Neuronal stem cell (in vitro differentiated cells): ENCODE results near the gene ITPRID2.

Experiments
- DNase-seq: peaks from one replicate; pipeline ENCODE4 v3.0.0-alpha.2; 2013; ENCODE audit warnings: low spot score
- H2AFZ ChIP-seq: one replicate; pipeline ENCODE4 v1.6.1; 2013; ENCODE audit warnings: mild to moderate bottlenecking, low read length, inconsistent platforms
- H2AK5ac ChIP-seq: 2 replicates; pipeline ENCODE4 v1.6.1; 2013; ENCODE audit warnings: low read depth, mild to moderate bottlenecking, inconsistent platforms, low read length, moderate library complexity, mixed read lengths
- H2BK120ac ChIP-seq: 2 replicates; pipeline ENCODE4 v1.6.1; 2013; ENCODE audit warnings: low read depth, mild to moderate bottlenecking, inconsistent platforms, low read length, moderate library complexity, mixed read lengths
- H2BK12ac ChIP-seq: one replicate; pipeline ENCODE4 v1.6.1; 2013; ENCODE audit warnings: low read length, inconsistent platforms
- H2BK15ac ChIP-seq: 2 replicates; pipeline ENCODE4 v1.6.1; 2013; ENCODE audit warnings: mild to moderate bottlenecking, low read length, inconsistent platforms, mixed read lengths
- H2BK5ac ChIP-seq: one replicate; pipeline ENCODE4 v1.6.1; 2013; ENCODE audit warnings: inconsistent platforms, mild to moderate bottlenecking, low read length, moderate library complexity
- H3K14ac ChIP-seq: one replicate; pipeline ENCODE4 v1.6.1; 2013; ENCODE audit warnings: low read length, inconsistent platforms
- H3K18ac ChIP-seq: 2 replicates; pipeline ENCODE4 v1.6.1; 2013; ENCODE audit warnings: low read length, inconsistent platforms
- H3K23ac ChIP-seq: 2 replicates; pipeline ENCODE4 v1.6.1; 2013; ENCODE audit warnings: low read depth, mild to moderate bottlenecking, mixed read lengths, low read length, inconsistent platforms; ENCODE audit not compliant: poor library complexity
- H3K27ac ChIP-seq: replicated peaks from 3 replicates; pipeline ENCODE4 v1.5.1; 2013; ENCODE audit warnings: low read length, inconsistent platforms
- H3K27me3 ChIP-seq, 3 experiments: 2 replicates each; pipeline ENCODE4 v1.6.1; 2013; ENCODE audit warnings: low read length in 3 of 3, mild to moderate bottlenecking in 2 of 3, inconsistent platforms in 1 of 3, low read depth in 1 of 3, mixed read lengths in 1 of 3, moderate library complexity in 1 of 3; ENCODE audit not compliant: control insufficient read depth in 3 of 3, insufficient read depth in 3 of 3
- H3K36me3 ChIP-seq, 2 donors: replicated peaks in 1 of 2; 2 replicates each; pipeline ENCODE4 v1.6.1; 2013; ENCODE audit warnings: low read length in 2 of 2; ENCODE audit not compliant: control insufficient read depth in 2 of 2, insufficient read depth in 2 of 2
- H3K4ac ChIP-seq: 2 replicates; pipeline ENCODE4 v1.6.1; 2013; ENCODE audit warnings: inconsistent platforms, mild to moderate bottlenecking, low read length, moderate library complexity
- H3K4me1 ChIP-seq, 2 donors: 1 replicate in 1 of 2; 2 replicates in 1 of 2; pipeline ENCODE4 v1.6.1; 2013; ENCODE audit warnings: low read length in 2 of 2, low read depth in 1 of 2; ENCODE audit not compliant: control insufficient read depth in 2 of 2, insufficient read depth in 1 of 2
- H3K4me2 ChIP-seq: one replicate; pipeline ENCODE4 v1.6.1; 2013; ENCODE audit warnings: mild to moderate bottlenecking, low read length, inconsistent platforms; ENCODE audit not compliant: insufficient read depth, poor library complexity, severe bottlenecking
- H3K4me3 ChIP-seq, 2 donors: 2 replicates each; pipeline ENCODE4 v1.5.1; 2013; ENCODE audit warnings: low read length in 2 of 2, mild to moderate bottlenecking in 2 of 2, inconsistent platforms in 1 of 2, moderate library complexity in 1 of 2
- H3K79me1 ChIP-seq: one replicate; pipeline ENCODE4 v1.6.1; 2013; ENCODE audit warnings: low read depth, mild to moderate bottlenecking, inconsistent platforms, low read length, moderate library complexity
- H3K9ac ChIP-seq: one replicate; pipeline ENCODE4 v1.6.1; 2013; ENCODE audit warnings: mild to moderate bottlenecking, low read depth, low read length, inconsistent platforms; ENCODE audit not compliant: poor library complexity
- H3K9me3 ChIP-seq, 2 donors: replicated peaks in 1 of 2; 2 replicates each; pipeline versions ENCODE3 to v1.6.1; 2013; ENCODE audit warnings: low read length in 2 of 2, mild to moderate bottlenecking in 2 of 2, inconsistent platforms in 1 of 2, low read depth in 1 of 2, mixed read lengths in 1 of 2, moderate library complexity in 1 of 2; ENCODE audit not compliant: control insufficient read depth in 2 of 2, insufficient read depth in 1 of 2
- H4K8ac ChIP-seq: one replicate; pipeline ENCODE4 v1.6.1; 2013; ENCODE audit warnings: low read depth, mild to moderate bottlenecking, inconsistent platforms, low read length, moderate library complexity
- H4K91ac ChIP-seq: one replicate; pipeline ENCODE4 v1.6.1; 2013; ENCODE audit warnings: low read length, low read depth, mild to moderate bottlenecking, inconsistent platforms; ENCODE audit not compliant: poor library complexity
- WGBS, 2 donors: extraction: QIAGEN DNeasy Blood & Tissue Kit; methylation state at CpG; one replicate each; pipeline ENCODE4 v1.1.7; 2013; ENCODE audit warnings: missing lambda C conversion rate in 2 of 2, mixed read lengths in 1 of 2; ENCODE audit not compliant: insufficient read length in 2 of 2, insufficient replicate concordance in 1 of 2; ENCODE audit errors: extremely low coverage in 2 of 2; 5-methylcytosine and 5-hydroxymethylcytosine counted together

ITPRID2 gene

GRCh38 chr2:181915102-181915501, 23.6 kb downstream of the ITPRID2 start:
- Histone ChIP-seq H3K9me3 (no peaks in the 10 kb centered on the region), H2BK12ac (no peak overlapping the region), H2BK5ac (no peak overlapping the region), H2AK5ac (no peak overlapping the region), H3K23ac (no peak overlapping the region), H3K36me3 (peaks cover 17 to 100% of the 10 kb centered on the region in 2 donors), H3K79me1 (no peaks in the 10 kb centered on the region), H2AFZ (no peak overlapping the region), H3K4me3 (no peak overlapping the region), H3K4me2 (no peak overlapping the region), H3K4me1 (no peaks in the 10 kb centered on the region), H3K14ac (no peak overlapping the region), H4K91ac (no peak overlapping the region), H3K27me3 (no peaks in the 10 kb centered on the region), H3K9ac (no peak overlapping the region), H3K4ac (no peak overlapping the region), H4K8ac (no peak overlapping the region), H3K18ac (no peak overlapping the region), H2BK120ac (no peak overlapping the region), H2BK15ac (no peak overlapping the region), H3K27ac (no peak overlapping the region)
- DNase-seq: no peak
- WGBS, 2 donors: no CpG with 5 or more reads among the region's 1 CpG

GRCh38 chr2:181916726-181917718, 25.5 kb downstream of the ITPRID2 start:
- Histone ChIP-seq H3K79me1 (no peaks in the 10 kb centered on the region), H3K14ac (no peak overlapping the region), H4K91ac (no peak overlapping the region), H2AK5ac (no peak overlapping the region), H3K27ac (no peak overlapping the region), H3K18ac (no peak overlapping the region), H3K4ac (no peak overlapping the region), H3K4me2 (no peak overlapping the region), H3K27me3 (no peaks in the 10 kb centered on the region), H3K9ac (no peak overlapping the region), H2BK120ac (no peak overlapping the region), H2BK12ac (no peak overlapping the region), H3K9me3 (no peaks in the 10 kb centered on the region), H2BK15ac (no peak overlapping the region), H3K4me1 (no peaks in the 10 kb centered on the region), H3K23ac (no peak overlapping the region), H2BK5ac (no peak overlapping the region), H2AFZ (no peak overlapping the region), H3K36me3 (peaks cover 18 to 98% of the 10 kb centered on the region in 2 donors), H4K8ac (no peak overlapping the region), H3K4me3 (no peak overlapping the region)
- DNase-seq: no peak
- WGBS, 2 donors: no CpG with 5 or more reads among the region's 5 CpGs

DNA sequence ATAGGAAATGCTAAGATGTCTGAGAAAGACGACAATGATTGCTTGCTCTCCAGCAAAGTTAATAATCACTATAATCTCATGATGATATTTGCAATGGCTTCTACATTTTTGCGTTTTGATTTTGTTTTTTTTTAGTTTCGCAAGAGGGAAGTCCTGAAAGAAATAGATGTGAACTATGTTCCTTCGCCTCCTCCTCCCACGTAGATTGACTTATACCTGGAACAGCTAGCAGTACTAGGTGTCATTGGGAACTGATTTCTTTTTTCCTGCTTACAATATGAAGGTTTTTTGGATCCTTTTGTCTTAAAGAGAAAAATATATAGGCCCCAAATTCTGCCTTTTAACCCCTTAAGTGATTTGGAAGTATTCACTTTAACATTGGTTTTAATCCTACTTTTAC, 26.7 kb downstream of the ITPRID2 start:
- no peak overlapping the region for H2AFZ ChIP-seq
- H2BK15ac ChIP-seq: no peak overlapping the region
- no peak overlapping the region for H2AK5ac ChIP-seq
- H3K9me3 ChIP-seq: peaks cover 0 to 3% of the 10 kb centered on the region in 2 donors
- H3K4ac ChIP-seq: no peak overlapping the region
- H3K36me3 ChIP-seq: peaks cover 20 to 98% of the 10 kb centered on the region in 2 donors
- no peak overlapping the region for H3K18ac ChIP-seq
- H4K8ac ChIP-seq: no peak overlapping the region
- H3K9ac ChIP-seq: no peak overlapping the region
- H2BK120ac ChIP-seq: no peak overlapping the region
- no peak overlapping the region for H3K14ac ChIP-seq
- no peaks in the 10 kb centered on the region for H3K27me3 ChIP-seq
- DNase-seq: no peak
- H3K79me1 ChIP-seq: no peaks in the 10 kb centered on the region
- no CpG with 5 or more reads among the region's 5 CpGs for WGBS, 2 donors
- no peak overlapping the region for H3K4me2 ChIP-seq
- no peak overlapping the region for H4K91ac ChIP-seq
- no peak overlapping the region for H2BK12ac ChIP-seq
- no peaks in the 10 kb centered on the region for H3K4me1 ChIP-seq
- no peak overlapping the region for H3K27ac ChIP-seq
- H3K4me3 ChIP-seq: no peak overlapping the region
- no peak overlapping the region for H2BK5ac ChIP-seq
- H3K23ac ChIP-seq: no peak overlapping the region

DNA sequence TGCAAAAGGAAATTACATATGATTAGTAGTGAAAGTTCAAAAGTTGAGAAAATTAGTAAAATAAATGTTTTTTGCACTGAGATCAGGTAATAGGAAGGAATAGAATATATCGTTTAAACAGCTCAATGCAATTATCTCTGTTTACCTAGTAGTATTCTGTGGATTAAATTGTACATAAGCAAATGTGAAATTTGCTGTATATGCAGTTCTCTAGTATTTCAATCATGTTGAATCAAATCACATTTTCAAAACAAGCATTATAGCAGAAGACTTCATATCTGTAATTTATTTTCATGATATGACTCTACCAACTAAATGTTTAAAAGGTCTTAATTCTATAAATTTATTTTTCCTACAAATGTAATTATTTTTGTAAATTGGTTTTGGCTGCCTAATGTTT, 31.6 kb downstream of the ITPRID2 start:
- H3K27me3 ChIP-seq: no peaks in the 10 kb centered on the region
- no peaks in the 10 kb centered on the region for H3K79me1 ChIP-seq
- no peak overlapping the region for H3K9ac ChIP-seq
- no peak overlapping the region for H2AK5ac ChIP-seq
- no peak overlapping the region for H3K27ac ChIP-seq
- H2BK15ac ChIP-seq: no peak overlapping the region
- no peak overlapping the region for H4K91ac ChIP-seq
- H3K18ac ChIP-seq: no peak overlapping the region
- no peak overlapping the region for H3K4me2 ChIP-seq
- H3K36me3 ChIP-seq: peaks cover 8 to 98% of the 10 kb centered on the region in 2 donors
- H3K14ac ChIP-seq: no peak overlapping the region
- no peak overlapping the region for H2BK12ac ChIP-seq
- no peak overlapping the region for H3K4ac ChIP-seq
- no peak overlapping the region for H3K23ac ChIP-seq
- no peak overlapping the region for H2BK120ac ChIP-seq
- H4K8ac ChIP-seq: no peak overlapping the region
- no CpG with 5 or more reads among the region's 1 CpG for WGBS, 2 donors
- H3K9me3 ChIP-seq: peaks cover 0 to 15% of the 10 kb centered on the region in 2 donors
- no peak overlapping the region for H3K4me3 ChIP-seq
- no peak overlapping the region for H2BK5ac ChIP-seq
- DNase-seq: no peak
- H2AFZ ChIP-seq: no peak overlapping the region
- peaks cover 0 to 2% of the 10 kb centered on the region in 2 donors for H3K4me1 ChIP-seq
